HS-5 (cell line): ENCODE data around the gene CPNE6.

Experiments
- DNase-seq: peaks from one replicate; pipeline ENCODE4 v3.0.0-alpha.2; 2012; ENCODE audit warnings: low read depth

CPNE6 gene

GRCh38 chr14:24054646-24055045 lies 16.7 kb upstream of the CPNE6 start:
- no peak for DNase-seq

GRCh38 chr14:24055971-24056799 lies 15.2 kb upstream of the CPNE6 start:
- DNase-seq = no peak

- DNase-seq = no peak
Observed at GRCh38 chr14:24056800-24057184, 14.6 kb upstream of the CPNE6 start.

GRCh38 chr14:24057271-24057670 lies 14.1 kb upstream of the CPNE6 start:
- DNase-seq = no peak

GRCh38 chr14:24057867-24058259 lies 13.5 kb upstream of the CPNE6 start:
- DNase-seq = no peak

- DNase-seq = peak; percentile 18
Observed at GRCh38 chr14:24058260-24058950, 13.0 kb upstream of the CPNE6 start.

GRCh38 chr14:24058951-24059475 lies 12.3 kb upstream of the CPNE6 start:
- DNase-seq = no peak

- no peak for DNase-seq
Observed at GRCh38 chr14:24059841-24060388, 11.4 kb upstream of the CPNE6 start.

GRCh38 chr14:24060443-24060842 lies 10.9 kb upstream of the CPNE6 start:
- DNase-seq = no peak

GRCh38 chr14:24060984-24061913 lies 10.1 kb upstream of the CPNE6 start:
- DNase-seq = no peak

GRCh38 chr14:24062216-24062980 lies 9.0 kb upstream of the CPNE6 start:
- DNase-seq = no peak

- no peak for DNase-seq
Observed at GRCh38 chr14:24063263-24063836, 8.0 kb upstream of the CPNE6 start.

- no peak for DNase-seq
Observed at GRCh38 chr14:24064091-24064795, 7.1 kb upstream of the CPNE6 start.

GRCh38 chr14:24064856-24065255 lies 6.5 kb upstream of the CPNE6 start:
- DNase-seq = no peak

GRCh38 chr14:24065408-24065807 lies 6.0 kb upstream of the CPNE6 start:
- DNase-seq = no peak

GRCh38 chr14:24066496-24067132 lies 4.7 kb upstream of the CPNE6 start:
- no peak for DNase-seq

GRCh38 chr14:24067133-24068082 lies 4.0 kb upstream of the CPNE6 start:
- no peak for DNase-seq

- no peak for DNase-seq
Observed at GRCh38 chr14:24068711-24069410, 2.5 kb upstream of the CPNE6 start.
